NCI-H82 treated with DMSO at 0.1 percent for 48 hours (cell line): ENCODE data around the gene ANKRD28.
A peak's percentile ranks its signal among the peaks of the same experiment; 100 is the strongest.

ENCODE experiments used
- DNase-seq: peaks from one replicate; lab custom pipeline; 2025; ENCODE audit not compliant: unreplicated experiment; lab: John Stamatoyannopoulos, UW

The ANKRD28 gene

DNA sequence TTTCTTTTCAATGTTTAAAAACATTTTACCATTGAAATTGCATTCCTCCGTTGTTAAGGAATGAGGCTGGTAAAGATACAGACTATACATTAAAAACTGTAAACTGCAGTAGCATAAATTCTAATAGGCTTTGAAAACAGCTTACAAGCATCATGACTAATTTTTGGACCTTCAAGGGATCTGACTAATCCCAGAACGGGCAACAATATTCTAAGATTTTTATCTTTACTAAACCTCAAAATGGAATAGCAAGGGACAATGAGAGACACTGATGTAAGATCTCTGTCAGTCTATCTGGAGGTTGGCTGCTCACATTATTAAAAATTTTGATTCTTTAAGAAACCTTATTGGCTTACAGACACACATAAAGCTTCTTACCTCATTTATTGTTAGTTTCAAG lies 121.5 kb downstream of the ANKRD28 start:
- no peak for DNase-seq

DNA sequence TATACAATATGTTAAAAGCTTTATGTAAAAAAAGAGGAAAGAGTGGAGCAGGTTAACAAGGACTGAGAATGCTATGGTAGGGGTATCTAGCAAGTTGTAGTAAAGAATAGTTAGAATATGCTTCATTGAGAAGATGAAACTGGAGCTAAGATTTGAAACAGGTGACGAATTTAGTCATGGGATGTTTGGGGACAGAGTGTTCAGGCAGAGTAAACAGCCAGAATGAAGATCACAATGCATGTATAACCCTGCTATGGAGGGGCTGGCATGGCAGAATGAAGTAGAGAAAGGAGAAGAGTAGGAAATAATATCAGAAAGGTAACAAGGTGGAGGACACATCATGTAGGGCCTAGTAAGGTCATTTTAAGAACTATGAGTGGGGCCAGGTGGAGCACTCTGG lies 124.2 kb downstream of the ANKRD28 start:
- no peak for DNase-seq

DNA sequence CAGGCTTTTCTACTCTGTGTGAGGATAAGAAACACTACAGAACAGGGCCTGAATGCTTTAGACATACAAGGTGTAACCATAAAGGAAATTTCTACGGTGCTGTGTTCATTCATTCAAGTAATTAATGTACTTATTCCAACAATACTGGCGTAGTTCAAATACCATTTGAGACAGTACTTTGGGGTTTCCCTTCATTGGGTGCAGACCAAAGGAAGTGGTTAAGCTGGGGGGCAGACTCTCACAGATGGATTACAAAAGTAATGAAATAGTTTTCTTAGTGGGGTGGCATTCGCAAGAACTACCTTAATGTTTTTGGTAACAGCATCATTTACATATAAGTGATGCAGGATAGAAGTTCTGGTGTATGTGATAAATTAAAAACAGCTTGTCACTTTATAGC lies 130.3 kb downstream of the ANKRD28 start:
- no peak for DNase-seq

DNA sequence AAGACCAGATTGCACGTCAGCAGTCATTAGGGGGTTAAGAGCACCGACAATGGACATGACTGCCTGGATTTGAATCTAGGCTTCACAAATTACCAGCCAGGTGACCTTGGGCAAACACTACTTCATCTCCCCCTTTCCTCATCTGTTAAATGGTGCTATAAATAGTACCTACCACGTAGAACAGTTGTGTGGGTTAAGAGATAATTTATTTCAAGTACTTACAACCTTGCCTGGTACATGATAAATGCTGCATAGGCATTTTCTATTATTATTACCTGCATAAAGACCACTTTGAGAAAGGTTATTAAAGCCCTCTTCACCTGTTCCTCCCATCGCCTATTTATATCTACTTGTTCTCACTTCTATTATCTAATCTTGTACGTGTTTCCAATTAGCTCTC lies 131.5 kb downstream of the ANKRD28 start:
- DNase-seq = no peak

DNA sequence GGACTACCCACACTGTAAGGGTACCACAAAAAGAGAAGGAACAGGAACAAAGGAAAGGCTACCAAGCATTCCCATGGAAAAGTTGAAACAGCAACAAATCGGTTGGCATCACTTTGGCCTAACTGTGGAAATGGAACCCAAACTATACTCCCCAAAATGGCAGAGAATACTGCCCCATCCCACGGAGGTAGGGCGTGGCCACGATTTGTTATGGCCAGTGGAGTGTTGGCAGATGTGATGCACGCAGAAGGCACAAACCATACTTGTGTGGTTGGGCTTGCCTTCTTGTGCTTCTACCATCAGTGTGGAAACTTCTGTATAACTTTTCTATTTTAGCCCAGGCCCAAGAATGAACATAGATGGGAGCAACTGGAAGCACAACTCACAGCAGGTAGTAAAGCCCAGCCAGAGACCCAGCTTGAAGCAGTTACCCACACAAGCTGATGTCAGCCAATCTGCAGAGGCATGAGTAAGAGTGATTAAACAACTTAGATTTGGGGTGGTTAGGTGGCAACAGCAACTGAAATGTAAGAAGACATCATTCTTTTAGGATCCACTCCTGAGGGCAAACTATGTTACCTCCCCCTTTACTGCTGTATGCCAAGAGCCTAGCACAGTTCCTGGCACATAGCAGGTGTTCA lies 132.1 kb downstream of the ANKRD28 start:
- no peak for DNase-seq

DNA sequence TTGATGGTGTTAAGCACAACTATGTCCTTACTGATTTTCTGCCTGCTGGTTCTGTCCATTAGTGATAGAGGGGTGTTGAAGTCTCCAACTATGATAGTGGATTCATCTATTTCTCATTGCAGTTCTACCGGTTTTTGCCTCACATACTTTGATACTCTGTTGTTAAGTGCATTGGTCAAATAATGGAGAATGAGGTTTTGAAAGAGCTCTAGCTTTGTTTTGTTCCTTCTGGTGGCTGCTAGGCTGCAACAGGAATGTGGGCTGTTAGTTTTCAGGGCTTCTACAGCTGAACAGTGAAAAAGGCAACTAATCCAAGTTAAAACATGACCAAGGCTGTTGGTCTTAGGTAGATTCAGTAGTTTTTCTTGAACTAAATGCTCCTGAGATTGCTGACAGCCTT lies 133.6 kb downstream of the ANKRD28 start:
- DNase-seq = no peak

DNA sequence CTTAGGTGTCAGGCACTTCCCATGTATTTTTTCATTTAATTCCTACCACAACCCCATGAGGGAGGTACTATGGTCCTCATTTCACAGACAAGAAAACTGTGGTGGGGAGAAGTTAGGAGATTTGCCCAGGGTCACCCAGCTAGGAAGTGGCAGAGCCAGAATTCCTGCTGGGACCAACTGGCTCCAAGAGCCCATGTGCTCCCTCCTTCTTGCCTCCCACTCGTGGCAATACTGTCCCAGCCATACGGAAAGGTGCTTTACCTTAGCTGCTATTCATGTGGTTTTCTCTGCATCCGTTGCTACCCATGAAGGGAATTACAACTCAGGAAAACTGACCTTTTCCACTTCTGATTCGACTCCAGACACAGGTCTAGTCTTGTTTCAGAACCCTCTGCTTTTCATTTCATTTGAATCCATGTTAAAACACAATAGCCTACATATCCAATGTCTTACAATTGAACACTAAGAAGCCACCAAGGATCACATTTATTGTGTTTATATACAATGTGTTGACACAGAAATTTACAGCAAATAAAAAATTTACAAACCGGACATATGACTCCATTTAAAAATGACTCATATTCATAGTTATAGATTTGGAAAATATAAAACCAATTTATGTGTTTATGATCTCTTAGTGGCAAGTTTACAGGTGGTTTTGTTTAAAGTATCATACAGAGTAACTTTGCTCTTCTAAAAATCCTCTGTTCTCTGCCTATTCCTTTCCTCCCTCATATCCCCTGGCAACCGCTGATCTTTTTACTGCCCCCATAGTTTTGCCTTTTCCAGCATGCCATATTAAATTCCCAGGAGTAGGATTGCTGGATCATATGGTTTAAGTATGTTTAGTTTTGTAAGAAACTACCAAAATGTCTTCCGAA lies 137.5 kb downstream of the ANKRD28 start:
- DNase-seq = no peak

DNA sequence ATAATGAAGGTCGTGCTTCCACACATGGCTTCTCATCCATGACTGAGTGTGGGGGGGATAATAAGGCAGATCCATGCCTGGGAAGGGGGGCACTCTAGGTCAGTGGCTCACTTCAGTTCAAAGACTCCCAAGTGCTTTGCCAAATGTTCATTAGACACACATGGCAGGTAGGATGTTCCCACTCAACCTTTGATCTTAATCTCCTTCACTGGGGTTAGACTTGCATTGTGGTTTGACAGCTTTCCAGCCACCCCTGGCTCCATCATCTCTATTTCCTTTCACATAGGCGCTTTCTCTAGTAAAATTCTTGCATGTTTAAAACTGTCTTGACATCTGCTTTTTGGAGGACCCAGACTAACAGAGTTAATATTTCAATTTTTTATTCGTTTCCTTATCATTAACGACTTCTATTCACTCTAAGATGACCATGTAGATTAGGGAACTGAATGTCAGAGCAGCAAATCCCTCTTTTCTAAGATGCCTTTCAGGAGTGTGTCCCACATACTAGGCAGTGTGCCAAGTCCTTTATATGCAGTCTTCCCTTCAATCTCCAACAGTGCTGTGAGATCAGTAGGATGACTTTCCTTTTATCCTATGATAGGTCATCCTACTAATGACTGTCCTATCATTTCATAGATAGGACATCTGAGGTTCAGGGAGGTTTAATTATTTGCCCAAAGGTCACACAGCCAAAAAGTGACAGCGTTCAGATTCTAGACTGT lies 138.4 kb downstream of the ANKRD28 start:
- peak; percentile 10 for DNase-seq

DNA sequence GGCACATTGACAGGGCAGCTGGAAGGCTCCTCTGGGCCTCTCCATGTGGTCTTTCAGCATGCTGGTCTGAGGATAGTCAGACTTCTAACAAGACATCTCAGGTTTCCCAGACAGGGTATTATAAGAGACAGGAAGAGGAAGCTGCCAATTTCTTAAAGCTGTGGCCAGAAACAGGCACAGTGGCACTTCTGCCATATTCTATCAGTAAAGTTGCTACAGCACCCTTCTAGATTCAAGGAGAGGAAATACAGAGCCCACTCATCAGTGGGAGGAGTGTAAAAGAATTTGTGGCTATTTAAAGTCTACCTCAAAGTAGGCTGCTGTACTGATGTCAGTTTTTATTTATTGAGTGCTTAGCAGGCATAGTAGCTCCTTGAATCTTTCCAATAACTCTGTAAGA lies 140.8 kb downstream of the ANKRD28 start:
- DNase-seq = no peak

DNA sequence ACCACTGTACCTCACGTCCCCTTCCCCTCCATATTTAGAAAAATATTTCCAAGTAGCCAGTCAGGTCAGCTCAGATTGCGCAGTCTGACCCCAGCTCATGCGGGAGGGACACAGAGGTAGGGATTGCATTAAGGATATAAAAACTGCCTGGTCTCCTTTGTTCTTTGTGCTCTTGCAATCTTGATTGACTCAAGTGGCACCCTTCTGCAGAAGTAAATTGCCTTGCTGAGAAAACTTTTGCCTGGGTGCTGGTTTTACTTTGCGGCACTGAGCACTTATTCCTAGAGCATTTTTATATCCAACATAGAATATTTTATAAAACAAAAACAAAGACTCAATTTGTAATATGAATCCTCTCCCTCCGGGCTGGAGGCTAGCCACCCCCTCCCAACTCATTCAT lies 141.4 kb downstream of the ANKRD28 start:
- DNase-seq = no peak

DNA sequence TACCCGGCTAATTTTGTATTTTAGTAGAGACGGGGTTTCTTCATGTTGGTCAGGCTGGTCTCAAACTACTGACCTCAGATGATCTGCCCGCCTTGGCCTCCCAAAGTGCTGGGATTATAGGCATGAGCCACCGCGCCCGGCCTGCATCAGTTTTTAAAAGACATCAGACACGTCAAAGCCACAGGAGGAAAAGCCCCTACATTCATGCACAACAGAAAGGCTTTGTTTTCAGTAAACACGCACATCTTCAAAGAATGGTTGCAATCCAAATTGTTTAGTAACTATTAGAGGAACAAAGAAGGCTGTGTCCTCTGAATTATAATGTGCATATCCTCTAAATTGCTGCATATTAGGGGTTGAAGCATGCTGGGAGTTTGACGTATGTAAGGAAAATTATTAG lies 142.9 kb downstream of the ANKRD28 start:
- no peak for DNase-seq

DNA sequence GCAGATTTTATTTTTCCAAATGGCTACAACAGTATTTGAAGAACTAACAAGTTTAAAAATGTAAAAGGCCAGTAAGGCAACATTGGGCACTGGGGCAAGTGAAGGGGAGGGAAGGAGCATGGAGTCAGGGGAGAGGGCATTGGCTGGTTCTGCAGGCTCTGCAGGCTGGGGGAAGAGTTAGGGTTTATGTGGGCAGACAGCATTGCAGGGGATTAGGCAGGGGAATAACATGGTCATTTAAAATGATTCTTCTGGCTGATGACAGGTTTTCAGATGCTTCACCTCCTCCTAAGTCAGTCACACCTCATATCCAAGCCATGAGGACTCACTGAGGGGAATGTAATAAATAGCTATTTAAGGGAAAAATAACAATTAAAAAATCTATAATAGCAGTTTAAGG lies 143.7 kb downstream of the ANKRD28 start:
- no peak for DNase-seq

DNA sequence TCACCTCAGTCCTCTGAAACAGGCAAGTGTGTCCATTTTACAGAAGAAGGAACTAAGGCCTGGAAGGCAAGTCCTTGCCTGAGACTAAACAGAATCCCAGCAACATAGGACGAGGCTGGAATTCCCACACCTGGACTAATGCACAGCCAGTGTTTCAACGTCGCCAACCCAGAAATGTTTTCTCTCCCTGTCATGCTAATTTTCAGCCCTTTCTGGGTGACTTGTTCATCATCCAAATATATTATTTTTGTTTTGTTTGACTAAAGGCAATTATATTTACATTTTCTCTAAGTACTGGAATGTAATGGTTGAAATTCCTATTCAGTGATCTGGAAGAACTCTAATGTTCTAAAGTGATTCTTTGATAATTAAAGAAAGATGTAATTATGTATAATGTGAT lies 144.5 kb downstream of the ANKRD28 start:
- no peak for DNase-seq

DNA sequence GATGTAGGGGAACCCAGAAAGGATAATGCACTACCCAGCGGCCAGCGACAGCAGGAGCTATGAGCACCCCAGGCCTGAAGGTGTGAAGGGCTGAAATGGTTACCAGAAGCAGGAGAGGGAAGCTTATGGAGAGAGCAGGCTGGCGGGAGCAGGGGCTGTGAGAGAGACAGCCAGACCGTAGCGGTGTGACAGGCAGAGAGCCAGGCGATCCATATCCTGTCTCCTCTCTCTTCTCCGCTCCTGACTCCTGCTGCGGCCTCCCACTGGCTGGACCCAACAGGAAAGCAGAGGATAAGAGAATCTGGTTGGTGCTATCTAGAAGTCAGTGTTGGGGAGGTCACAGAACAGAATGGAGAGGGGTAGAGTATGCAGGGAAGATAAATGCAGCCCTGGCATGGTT lies 146.4 kb downstream of the ANKRD28 start:
- no peak for DNase-seq

DNA sequence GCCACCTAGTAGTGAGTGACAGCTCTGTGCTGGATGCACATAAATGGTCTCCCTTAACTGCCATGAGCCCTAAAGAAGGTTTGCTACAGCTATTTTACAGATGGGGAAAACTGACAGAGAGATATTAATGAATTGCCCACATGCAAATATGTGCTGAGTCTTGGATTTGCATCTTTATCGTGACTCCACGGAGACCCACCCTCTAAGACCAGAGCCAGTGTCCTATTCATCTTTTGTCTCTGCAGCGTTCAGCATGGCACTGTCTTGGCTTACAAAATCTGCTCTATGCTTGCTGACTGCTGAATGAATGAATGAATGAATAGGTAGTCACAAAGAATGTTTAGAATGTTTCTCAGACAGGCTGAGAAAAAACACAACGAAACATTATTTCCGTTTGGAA lies 147.9 kb downstream of the ANKRD28 start:
- DNase-seq = no peak

DNA sequence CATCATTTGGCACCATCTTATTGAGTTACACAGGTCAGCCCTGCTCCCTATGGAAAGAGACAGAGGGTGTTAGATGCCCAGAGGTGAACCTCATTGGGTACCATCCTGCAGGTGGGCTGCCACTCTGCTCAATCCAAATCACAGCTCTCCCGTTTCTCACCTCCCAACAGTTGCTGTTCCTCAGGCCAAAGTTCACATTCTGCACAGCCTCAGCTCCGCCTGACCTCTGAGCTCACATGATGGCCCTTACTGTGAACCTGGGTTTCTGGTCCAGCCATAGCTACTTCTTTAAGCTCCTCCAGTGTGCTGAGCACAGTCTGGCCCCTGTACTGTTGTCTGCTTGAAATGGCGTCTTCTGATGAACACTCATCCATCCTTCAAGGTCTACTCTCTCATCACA lies 148.4 kb downstream of the ANKRD28 start:
- no peak for DNase-seq

DNA sequence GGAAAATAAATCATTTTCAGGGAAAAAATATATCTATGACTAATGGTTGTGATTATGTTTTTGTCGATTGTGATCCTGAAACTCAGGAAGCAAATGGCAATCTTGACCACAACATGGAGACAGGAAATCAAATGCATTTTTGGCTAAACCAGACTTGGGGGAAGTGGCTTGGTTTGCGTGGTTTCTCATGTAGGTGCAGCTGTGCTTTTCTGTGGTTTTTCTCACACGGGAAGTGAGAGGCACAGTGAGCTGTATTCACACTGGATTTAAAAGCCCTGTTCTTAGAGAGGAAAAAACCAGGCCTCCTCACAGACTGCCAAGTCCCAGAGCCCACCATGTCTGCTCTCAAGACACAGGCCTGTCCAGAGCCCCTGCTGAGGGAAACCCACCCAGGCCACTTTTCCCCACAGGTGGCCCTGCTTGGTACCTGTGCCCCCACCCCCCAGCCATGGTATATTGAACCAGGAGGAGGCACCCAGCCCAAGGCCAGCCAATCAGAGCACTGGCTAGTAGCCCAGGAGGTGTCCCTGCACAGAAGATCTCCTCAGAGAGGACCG lies 150.1 kb downstream of the ANKRD28 start:
- DNase-seq = no peak

DNA sequence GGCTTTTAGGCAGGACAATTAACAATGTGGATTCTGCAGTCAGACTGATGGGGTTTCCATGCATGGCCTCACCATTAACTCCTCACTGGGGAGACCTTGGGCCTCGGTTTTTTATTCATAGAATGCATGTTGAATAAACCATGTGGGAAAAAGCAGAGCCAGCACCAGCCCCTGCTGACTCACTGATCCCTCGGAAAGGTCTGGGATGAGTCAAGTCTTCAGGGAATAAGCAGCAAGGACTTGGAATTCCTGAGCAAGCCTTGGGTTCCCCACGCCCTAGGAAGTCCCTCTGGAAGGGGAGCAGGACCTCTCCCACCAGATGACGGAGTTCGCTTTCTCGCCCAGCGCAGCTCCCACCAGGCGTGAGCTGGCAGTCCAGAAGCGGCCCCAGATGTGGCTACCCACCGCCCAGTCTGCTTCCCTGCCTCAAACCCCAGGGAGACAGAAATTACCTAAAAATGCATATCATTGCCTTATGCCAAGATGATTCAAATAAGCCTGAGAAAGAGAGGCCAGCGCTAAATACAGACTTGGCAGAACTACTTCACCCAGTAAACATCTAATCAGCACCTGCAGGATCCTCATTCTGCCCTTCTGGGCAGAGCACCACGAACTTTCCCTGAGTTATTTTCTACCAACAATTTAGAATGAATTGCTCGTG lies 150.8 kb downstream of the ANKRD28 start:
- DNase-seq = no peak

DNA sequence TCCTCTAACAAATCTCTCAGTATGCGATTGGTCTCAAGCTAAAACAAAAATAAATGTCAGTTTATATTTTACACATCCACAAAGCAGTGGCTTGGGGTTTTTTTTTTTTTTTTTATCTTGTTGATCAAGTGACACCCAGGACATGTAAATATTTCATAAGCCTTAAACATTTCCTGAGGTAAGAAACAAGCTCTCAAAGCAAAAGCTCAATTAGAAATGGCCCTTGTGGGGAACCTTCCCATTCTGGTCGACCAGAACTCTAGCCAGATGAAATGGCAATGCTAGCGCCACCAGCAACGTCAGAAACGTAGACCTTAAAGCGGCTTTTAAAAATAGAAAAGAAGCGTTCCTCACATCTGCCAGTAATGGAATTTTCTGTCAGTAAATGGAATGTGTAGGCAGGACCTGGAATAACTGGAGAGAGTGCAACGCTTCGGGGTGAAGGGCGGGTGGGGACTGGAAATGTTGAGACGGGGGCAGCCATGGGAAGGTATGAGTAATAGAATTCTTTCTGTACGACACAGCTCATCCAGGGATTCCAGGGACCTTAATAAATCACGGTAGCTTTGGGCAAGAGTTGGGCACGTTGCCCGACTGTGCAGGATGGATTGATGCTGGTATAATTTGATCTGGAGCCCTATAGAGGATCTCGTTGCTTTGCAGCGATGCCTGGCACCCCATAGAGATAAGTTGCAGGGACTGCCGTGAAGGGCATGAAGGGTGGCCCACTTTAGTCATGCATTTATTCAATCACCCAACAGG lies 151.9 kb downstream of the ANKRD28 start:
- no peak for DNase-seq

DNA sequence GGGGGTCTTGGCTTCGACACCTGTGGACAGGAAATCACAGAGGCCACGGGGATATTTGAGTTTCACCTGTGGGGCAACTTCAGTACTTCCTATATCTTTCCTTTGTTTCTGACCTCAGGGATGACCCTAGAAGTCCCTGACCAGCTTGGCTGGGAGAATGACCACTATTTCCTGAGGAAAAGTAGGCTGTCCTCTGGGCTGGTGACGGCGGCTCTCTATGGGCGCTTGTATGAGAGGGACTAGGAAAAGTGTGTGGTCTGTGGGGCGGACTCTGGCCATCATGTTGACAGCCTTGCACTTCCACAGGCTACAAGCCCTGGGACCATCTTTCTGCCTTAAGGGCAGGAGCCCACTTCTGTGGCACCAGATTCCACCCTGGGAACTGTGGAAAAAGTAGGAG lies 152.5 kb downstream of the ANKRD28 start:
- DNase-seq = no peak

DNA sequence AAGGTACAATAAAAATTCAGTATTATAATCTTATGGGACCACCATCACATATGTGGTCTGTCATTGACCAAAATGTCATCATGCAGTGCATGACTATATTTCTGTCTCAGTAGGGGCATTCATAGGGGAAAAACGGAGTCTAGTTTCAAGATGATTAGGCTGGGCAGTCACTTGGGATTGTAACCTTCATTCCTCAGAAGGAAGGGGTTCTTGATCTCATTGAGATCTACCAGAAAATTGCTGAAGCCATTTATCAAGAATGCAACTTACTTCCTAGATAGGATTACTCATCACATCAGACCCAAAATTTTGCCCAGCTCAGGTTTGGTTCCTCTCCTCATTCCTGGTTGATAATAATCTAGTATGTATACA lies 158.9 kb downstream of the ANKRD28 start:
- no peak for DNase-seq
